ENCODE results near the gene ASTN2.

- no peak for TF ChIP-seq CTCF (IDR thresholded peaks at IDR 0.05)
- TF ChIP-seq POLR2A (IDR thresholded peaks at IDR 0.05): no peak
Observed at GRCh38 chr9:116409638-116410037, 1005.2 kb downstream of the ASTN2 start.
